HUES6 (cell line): ENCODE measurements around the gene ATF1.
"Not testable (repeated sequence)": the region's sequence is repeated elsewhere in the genome, so short reads cannot be mapped to it uniquely, and the experiment has no call there.

Source experiments
- H3K27ac ChIP-seq: 2 replicates; pipeline ENCODE4 v1.7.0; 2013; ENCODE audit warnings: low read depth, mild to moderate bottlenecking, low read length, inconsistent platforms
- H3K27me3 ChIP-seq: 2 replicates; pipeline ENCODE4 v1.6.1; 2013; ENCODE audit warnings: low read length; ENCODE audit not compliant: control insufficient read depth, insufficient read depth
- H3K36me3 ChIP-seq: 2 replicates; pipeline ENCODE4 v1.6.1; 2013; ENCODE audit warnings: low read length; ENCODE audit not compliant: control insufficient read depth, insufficient read depth
- H3K4me1 ChIP-seq: 2 replicates; pipeline ENCODE4 v1.6.1; 2013; ENCODE audit warnings: low read length; ENCODE audit not compliant: control insufficient read depth, insufficient read depth
- H3K4me3 ChIP-seq: 2 replicates; pipeline ENCODE4 v1.5.1; 2013; ENCODE audit warnings: low read depth, low read length
- H3K9ac ChIP-seq: one replicate; pipeline ENCODE4 v1.6.1; 2013; ENCODE audit warnings: mild to moderate bottlenecking, low read length
- H3K9me3 ChIP-seq: 2 replicates; pipeline ENCODE4 v1.6.1; 2013; ENCODE audit warnings: low read depth, low read length; ENCODE audit not compliant: control insufficient read depth, insufficient read depth

ATF1 gene

GRCh38 chr12:50868881-50869280 lies 105.0 kb downstream of the ATF1 start:
- H3K9me3 ChIP-seq: peaks cover 18% of the 10 kb centered on the region
- H3K27ac ChIP-seq, H3K4me1 ChIP-seq, H3K9ac ChIP-seq, H3K4me3 ChIP-seq, H3K27me3 ChIP-seq, H3K36me3 ChIP-seq: not testable (repeated sequence)
